GM15510 (cell line): ENCODE measurements around the gene ENPP7.

Experiments
- POLR2A ChIP-seq: IDR thresholded peaks from 3 replicates; pipeline ENCODE4 v1.6.1; 2011; ENCODE audit warnings: borderline replicate concordance; ENCODE audit not compliant: insufficient read length; ENCODE audit errors: extremely low read depth

ENPP7 gene

GRCh38 chr17:79784353-79785016, 53.7 kb downstream of the ENPP7 start:
- TF ChIP-seq POLR2A: no peak

GRCh38 chr17:79785017-79785899, 54.5 kb downstream of the ENPP7 start:
- no peak for TF ChIP-seq POLR2A

- TF ChIP-seq POLR2A: no peak
Measured at GRCh38 chr17:79785900-79786810, 55.4 kb downstream of the ENPP7 start.

GRCh38 chr17:79786930-79787643, 56.3 kb downstream of the ENPP7 start:
- TF ChIP-seq POLR2A: no peak

GRCh38 chr17:79788455-79788854, 57.7 kb downstream of the ENPP7 start:
- TF ChIP-seq POLR2A: no peak

- no peak for TF ChIP-seq POLR2A
Measured at GRCh38 chr17:79788989-79789942, 58.5 kb downstream of the ENPP7 start.

- no peak for TF ChIP-seq POLR2A
Measured at GRCh38 chr17:79789943-79790804, 59.4 kb downstream of the ENPP7 start.

GRCh38 chr17:79790805-79791734, 60.3 kb downstream of the ENPP7 start:
- no peak for TF ChIP-seq POLR2A

- TF ChIP-seq POLR2A: no peak
Measured at GRCh38 chr17:79791735-79792161, 61.0 kb downstream of the ENPP7 start.
